Activated CD4-positive, alpha-beta T cell treated with anti-CD3 and anti-CD28 coated beads, Interleukin-2, Interleukin-6, amounts not matched to agents 100 ng/mL and 50 ng/mL, durations not matched to agents 16 hours and 8 hours (primary cell): Measurements from ENCODE around the gene LRRC18.
A peak's percentile ranks its signal among the peaks of the same experiment; 100 is the strongest.

Experiments
- DNase-seq: peaks from one replicate; pipeline ENCODE4 v3.0.0-alpha.2; 2020

LRRC18 gene

GRCh38 chr10:48945441-48946130 is 5.9 kb upstream of the LRRC18 start:
- no peak for DNase-seq

GRCh38 chr10:48944171-48944570 is 4.5 kb upstream of the LRRC18 start:
- DNase-seq = no peak

GRCh38 chr10:48943096-48943495 is 3.5 kb upstream of the LRRC18 start:
- DNase-seq = no peak

GRCh38 chr10:48941427-48942075 is 1.9 kb upstream of the LRRC18 start:
- DNase-seq = no peak

- DNase-seq = no peak
These were observed 1.3 kb upstream of the LRRC18 start for GRCh38 chr10:48940958-48941357.

GRCh38 chr10:48940372-48940771 is 732 bp upstream of the LRRC18 start:
- DNase-seq = no peak

- no peak for DNase-seq
These were observed 577 bp downstream of the LRRC18 start for GRCh38 chr10:48938990-48939536.

GRCh38 chr10:48938281-48938680 is 1.4 kb downstream of the LRRC18 start:
- no peak for DNase-seq

- DNase-seq = no peak
These were observed 1.8 kb downstream of the LRRC18 start for GRCh38 chr10:48937796-48938195.

GRCh38 chr10:48935577-48935976 is 4.1 kb downstream of the LRRC18 start:
- no peak for DNase-seq

- DNase-seq = no peak
These were observed 4.8 kb downstream of the LRRC18 start for GRCh38 chr10:48934672-48935501.

- DNase-seq = no peak
These were observed 6.6 kb downstream of the LRRC18 start for GRCh38 chr10:48932831-48933664.

- DNase-seq = no peak
These were observed 8.5 kb downstream of the LRRC18 start for GRCh38 chr10:48931188-48931587.

GRCh38 chr10:48929413-48929990 is 10.1 kb downstream of the LRRC18 start:
- DNase-seq = no peak

- DNase-seq = no peak
These were observed 12.7 kb downstream of the LRRC18 start for GRCh38 chr10:48926764-48927540.

- no peak for DNase-seq
These were observed 13.4 kb downstream of the LRRC18 start for GRCh38 chr10:48926255-48926654.

GRCh38 chr10:48924988-48925387 is 14.7 kb downstream of the LRRC18 start:
- DNase-seq = no peak

GRCh38 chr10:48923748-48924147 is 15.9 kb downstream of the LRRC18 start:
- DNase-seq = no peak

- no peak for DNase-seq
These were observed 26.0 kb downstream of the LRRC18 start for GRCh38 chr10:48913674-48914073.

GRCh38 chr10:48910548-48910947 is 29.1 kb downstream of the LRRC18 start:
- DNase-seq = no peak

GRCh38 chr10:48907730-48908129 is 31.9 kb downstream of the LRRC18 start:
- peak; percentile 41 for DNase-seq
